OCI-LY7 (cell line): ENCODE data around the gene ZFP36L1.

Experiments used
- EZH2phosphoT487 ChIP-seq: fragments of 200-600 bp; sonication (generic); IDR thresholded peaks from 2 replicates; pipeline ENCODE4 v1.6.1; 2018; ENCODE audit warnings: low read depth, borderline replicate concordance, mild to moderate bottlenecking, mixed run types, antibody characterized with exemption, low read length, moderate library complexity, mixed read lengths
- TF ChIP-seq, protein P1 (sequence below): fragments of 200-600 bp; sonication (generic); conservative IDR thresholded peaks from 2 replicates; pipeline ENCODE4 v1.5.1; 2014; ENCODE audit warnings: mild to moderate bottlenecking, antibody characterized with exemption, low read length, moderate library complexity, mixed read lengths

DNA sequence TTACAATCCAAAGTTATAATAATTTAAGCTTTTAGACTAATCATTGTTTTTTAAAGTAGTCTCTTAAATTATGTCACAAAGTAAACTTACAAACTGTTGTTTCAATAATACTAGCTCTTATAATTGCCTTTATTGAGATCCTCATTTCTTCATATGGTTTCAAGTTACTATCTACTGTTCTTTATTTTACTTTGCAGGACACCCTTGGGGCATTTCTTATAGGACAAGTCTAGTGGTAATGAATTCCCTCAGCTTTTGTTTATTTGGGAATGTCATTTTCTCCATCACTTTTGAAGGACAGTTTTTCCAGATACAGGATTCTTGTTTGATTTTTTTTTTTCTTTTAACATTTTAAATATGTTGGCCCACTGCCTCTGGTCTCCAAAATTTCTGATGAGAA, 8.1 kb upstream of the ZFP36L1 start:
- TF ChIP-seq, protein P1, sequence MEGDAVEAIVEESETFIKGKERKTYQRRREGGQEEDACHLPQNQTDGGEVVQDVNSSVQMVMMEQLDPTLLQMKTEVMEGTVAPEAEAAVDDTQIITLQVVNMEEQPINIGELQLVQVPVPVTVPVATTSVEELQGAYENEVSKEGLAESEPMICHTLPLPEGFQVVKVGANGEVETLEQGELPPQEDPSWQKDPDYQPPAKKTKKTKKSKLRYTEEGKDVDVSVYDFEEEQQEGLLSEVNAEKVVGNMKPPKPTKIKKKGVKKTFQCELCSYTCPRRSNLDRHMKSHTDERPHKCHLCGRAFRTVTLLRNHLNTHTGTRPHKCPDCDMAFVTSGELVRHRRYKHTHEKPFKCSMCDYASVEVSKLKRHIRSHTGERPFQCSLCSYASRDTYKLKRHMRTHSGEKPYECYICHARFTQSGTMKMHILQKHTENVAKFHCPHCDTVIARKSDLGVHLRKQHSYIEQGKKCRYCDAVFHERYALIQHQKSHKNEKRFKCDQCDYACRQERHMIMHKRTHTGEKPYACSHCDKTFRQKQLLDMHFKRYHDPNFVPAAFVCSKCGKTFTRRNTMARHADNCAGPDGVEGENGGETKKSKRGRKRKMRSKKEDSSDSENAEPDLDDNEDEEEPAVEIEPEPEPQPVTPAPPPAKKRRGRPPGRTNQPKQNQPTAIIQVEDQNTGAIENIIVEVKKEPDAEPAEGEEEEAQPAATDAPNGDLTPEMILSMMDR = no peak
- TF ChIP-seq EZH2phosphoT487 = no peak
